Naive B cell (primary cell): ENCODE results near the gene CHMP1A. TPM values are rescaled to one million over a fixed set of nuclear protein-coding genes. Genes with fewer than 3 reads are reported as not detected.
A peak's percentile ranks its signal among the peaks of the same experiment; 100 is the strongest.
"Not testable (repeated sequence)": the region's sequence is repeated elsewhere in the genome, so short reads cannot be mapped to it uniquely, and the experiment has no call there.

Experiments
- ATAC-seq, 2 donors: fragments of 150-1000 bp; cut with Tn5 transposase; 2 replicates each; pipeline ENCODE4 v1.10.0; 2021; ENCODE audit warnings: low read depth in 2 of 2, mild to moderate bottlenecking in 2 of 2, moderate library complexity in 2 of 2
- DNase-seq: peaks from one replicate; pipeline ENCODE4 v3.0.0; 2022
- H3K27ac Mint-ChIP-seq, 6 donors: one replicate each; pipeline ENCODE4 v1.8.0; 2020 to 2022; ENCODE audit warnings: mild to moderate bottlenecking in 6 of 6, mixed read lengths in 6 of 6, moderate library complexity in 5 of 6, inconsistent platforms in 2 of 6
- H3K27me3 Mint-ChIP-seq, 3 donors: one replicate each; pipeline ENCODE4 v1.8.0; 2021 to 2022; ENCODE audit warnings: mixed read lengths in 3 of 3, mild to moderate bottlenecking in 1 of 3
- H3K36me3 Mint-ChIP-seq, 2 donors: one replicate each; pipeline ENCODE4 v1.8.0; 2020 to 2022; ENCODE audit warnings: mixed read lengths in 2 of 2, inconsistent platforms in 1 of 2, mild to moderate bottlenecking in 1 of 2
- H3K4me1 Mint-ChIP-seq, 3 donors: one replicate each; pipeline ENCODE4 v1.8.0; 2020 to 2022; ENCODE audit warnings: mixed read lengths in 3 of 3, inconsistent platforms in 1 of 3, mild to moderate bottlenecking in 1 of 3, moderate library complexity in 1 of 3
- H3K4me3 Mint-ChIP-seq, 8 donors: one replicate each; pipeline ENCODE4 v1.8.0; 2020 to 2022; ENCODE audit warnings: mild to moderate bottlenecking in 8 of 8, mixed read lengths in 8 of 8, moderate library complexity in 8 of 8, inconsistent platforms in 2 of 8
- H3K9me3 Mint-ChIP-seq, 7 donors: one replicate each; pipeline ENCODE4 v1.8.0; 2020 to 2022; ENCODE audit warnings: mixed read lengths in 7 of 7, mild to moderate bottlenecking in 5 of 7, inconsistent platforms in 2 of 7, moderate library complexity in 1 of 7
- polyA plus RNA-seq, 6 donors: library from polyadenylated mRNA; unstranded; fragments of 300-500 nt; fragmentation: Illumina TruSeq; gene quantifications; one replicate each; pipeline ENCODE4 v1.2.3, GENCODE V29; 2021; ENCODE audit warnings: low read depth in 6 of 6

The CHMP1A gene
- polyA plus RNA-seq, 6 donors from 2014 or later = 63.0 to 91.4 (median 73.5) TPM

GRCh38 chr16:89641458-89642119, 15.9 kb downstream of the CHMP1A start:
- ATAC-seq = no peak
- peaks cover 8 to 12% (median 10%) of the 10 kb centered on the region in 3 donors for H3K4me1 Mint-ChIP-seq
- H3K36me3 Mint-ChIP-seq = no peaks in the 10 kb centered on the region
- no peaks in the 10 kb centered on the region for H3K9me3 Mint-ChIP-seq
- no peaks in the 10 kb centered on the region for H3K27me3 Mint-ChIP-seq
- DNase-seq = no peak
- peak overlapping the region in 3 of 8 donors; percentile 65 to 84 (median 73) for H3K4me3 Mint-ChIP-seq
- H3K27ac Mint-ChIP-seq = peak overlapping the region in 2 of 6 donors; percentile 11 to 62

GRCh38 chr16:89639385-89639784, 18.1 kb downstream of the CHMP1A start:
- Mint-ChIP-seq H3K36me3 (no peaks in the 10 kb centered on the region), H3K4me3 (peak overlapping the region in 1 of 8 donors; percentile 24), H3K27me3 (peaks cover 0 to 11% (median 0%) of the 10 kb centered on the region in 3 donors), H3K9me3 (no peaks in the 10 kb centered on the region), H3K27ac (no peak overlapping the region), H3K4me1 (peaks cover 8 to 13% (median 12%) of the 10 kb centered on the region in 3 donors)
- DNase-seq (no peak), ATAC-seq (no peak)

GRCh38 chr16:89638455-89638854, 19.1 kb downstream of the CHMP1A start:
- Mint-ChIP-seq H3K9me3 (no peaks in the 10 kb centered on the region), H3K36me3 (no peaks in the 10 kb centered on the region), H3K4me3 (no peak overlapping the region), H3K4me1 (peaks cover 8 to 13% (median 12%) of the 10 kb centered on the region in 3 donors), H3K27ac (no peak overlapping the region), H3K27me3 (peaks cover 0 to 15% (median 0%) of the 10 kb centered on the region in 3 donors)
- no peak for DNase-seq
- ATAC-seq = no peak

GRCh38 chr16:89637379-89637778, 20.1 kb downstream of the CHMP1A start:
- peaks cover 0 to 25% (median 0%) of the 10 kb centered on the region in 3 donors for H3K27me3 Mint-ChIP-seq
- no peaks in the 10 kb centered on the region for H3K9me3 Mint-ChIP-seq
- no peaks in the 10 kb centered on the region for H3K36me3 Mint-ChIP-seq
- peaks cover 8 to 13% (median 12%) of the 10 kb centered on the region in 3 donors for H3K4me1 Mint-ChIP-seq
- no peak for DNase-seq
- H3K27ac Mint-ChIP-seq = no peak overlapping the region
- no peak for ATAC-seq
- no peak overlapping the region for H3K4me3 Mint-ChIP-seq

- DNase-seq (no peak), ATAC-seq (no peak)
- Mint-ChIP-seq H3K9me3 (no peaks in the 10 kb centered on the region), H3K27ac (peak overlapping the region in 1 of 6 donors; percentile 30), H3K27me3 (peaks cover 0 to 27% (median 0%) of the 10 kb centered on the region in 3 donors), H3K36me3 (no peaks in the 10 kb centered on the region), H3K4me3 (no peak overlapping the region), H3K4me1 (peaks cover 8 to 13% (median 12%) of the 10 kb centered on the region in 3 donors)
Measured at GRCh38 chr16:89636663-89637062, 20.8 kb downstream of the CHMP1A start.

GRCh38 chr16:89634463-89635385, 22.8 kb downstream of the CHMP1A start:
- not testable (repeated sequence) for H3K36me3 Mint-ChIP-seq, H3K4me1 Mint-ChIP-seq, ATAC-seq, H3K4me3 Mint-ChIP-seq, H3K9me3 Mint-ChIP-seq, DNase-seq
- Mint-ChIP-seq H3K27me3 (peaks cover 0 to 39% (median 0%) of the 10 kb centered on the region in 3 donors), H3K27ac (peak overlapping the region in 2 of 6 donors; percentile 43 to 56)

GRCh38 chr16:89633064-89633631, 24.4 kb downstream of the CHMP1A start:
- peaks cover 0 to 43% (median 0%) of the 10 kb centered on the region in 3 donors for H3K27me3 Mint-ChIP-seq
- no peaks in the 10 kb centered on the region for H3K36me3 Mint-ChIP-seq

GRCh38 chr16:89629827-89630610, 27.5 kb downstream of the CHMP1A start:
- H3K27ac Mint-ChIP-seq = peak overlapping the region in 1 of 6 donors; percentile 72
- no peak overlapping the region for H3K4me3 Mint-ChIP-seq
- no peaks in the 10 kb centered on the region for H3K36me3 Mint-ChIP-seq
- peaks cover 0 to 37% (median 7%) of the 10 kb centered on the region in 3 donors for H3K27me3 Mint-ChIP-seq
- H3K9me3 Mint-ChIP-seq = no peaks in the 10 kb centered on the region
- no peak for ATAC-seq
- peaks cover 0 to under 1% (median 0%) of the 10 kb centered on the region in 3 donors for H3K4me1 Mint-ChIP-seq
- no peak for DNase-seq

More at GRCh38 chr16:89633064-89633631, 24.4 kb downstream of the CHMP1A start:
- Mint-ChIP-seq H3K27ac (peak overlapping the region in 2 of 6 donors; percentile 33 to 83), H3K9me3 (no peaks in the 10 kb centered on the region), H3K4me1 (peaks cover 0 to 3% (median 0%) of the 10 kb centered on the region in 3 donors), H3K4me3 (no peak overlapping the region)
- DNase-seq = no peak
- no peak for ATAC-seq

- H3K36me3 Mint-ChIP-seq = no peaks in the 10 kb centered on the region
- no peaks in the 10 kb centered on the region for H3K4me1 Mint-ChIP-seq
- no peaks in the 10 kb centered on the region for H3K9me3 Mint-ChIP-seq
- ATAC-seq (no peak), DNase-seq (no peak)
- no peak overlapping the region for H3K27ac Mint-ChIP-seq
- H3K4me3 Mint-ChIP-seq = no peak overlapping the region
- H3K27me3 Mint-ChIP-seq = peaks cover 5 to 60% (median 48%) of the 10 kb centered on the region in 3 donors
Measured at GRCh38 chr16:89624777-89625761, 32.4 kb downstream of the CHMP1A start.

- Mint-ChIP-seq H3K9me3 (no peaks in the 10 kb centered on the region), H3K4me3 (peak overlapping the region in 1 of 8 donors; percentile 50), H3K36me3 (no peaks in the 10 kb centered on the region), H3K27ac (no peak overlapping the region), H3K27me3 (peaks cover 5 to 54% (median 48%) of the 10 kb centered on the region in 3 donors), H3K4me1 (no peaks in the 10 kb centered on the region)
- ATAC-seq (no peak), DNase-seq (no peak)
Measured at GRCh38 chr16:89623511-89624261, 33.8 kb downstream of the CHMP1A start.

- DNase-seq (no peak), ATAC-seq (no peak)
- no peak overlapping the region for H3K4me3 Mint-ChIP-seq
- H3K4me1 Mint-ChIP-seq = peaks cover 3 to 4% (median 3%) of the 10 kb centered on the region in 3 donors
- H3K27ac Mint-ChIP-seq = no peak overlapping the region
- no peaks in the 10 kb centered on the region for H3K9me3 Mint-ChIP-seq
- H3K36me3 Mint-ChIP-seq = no peaks in the 10 kb centered on the region
- H3K27me3 Mint-ChIP-seq = peaks cover 5 to 54% (median 48%) of the 10 kb centered on the region in 3 donors
Measured at GRCh38 chr16:89621698-89622409, 35.7 kb downstream of the CHMP1A start.
